Mesenchymal stem cell (in vitro differentiated cells and primary cell): Measurements from ENCODE around the gene NDE1.
A peak's percentile ranks its signal among the peaks of the same experiment; 100 is the strongest.
"Not testable (repeated sequence)": the region's sequence is repeated elsewhere in the genome, so short reads cannot be mapped to it uniquely, and the experiment has no call there.

Source experiments
- DNase-seq: peaks from one replicate; pipeline ENCODE4 v3.0.0-alpha.2; 2013
- H2AFZ ChIP-seq: one replicate; pipeline ENCODE4 v1.6.1; 2013; ENCODE audit warnings: low read depth, mild to moderate bottlenecking, control low read depth, inconsistent platforms, low read length, moderate library complexity
- H2AK5ac ChIP-seq: 2 replicates; pipeline ENCODE4 v1.6.1; 2013; ENCODE audit warnings: low read length, moderate library complexity, mild to moderate bottlenecking, inconsistent platforms; ENCODE audit not compliant: severe bottlenecking
- H2BK120ac ChIP-seq: one replicate; pipeline ENCODE4 v1.6.1; 2013; ENCODE audit warnings: low read depth, mild to moderate bottlenecking, inconsistent platforms, low read length, moderate library complexity
- H2BK12ac ChIP-seq, 2 experiments: one replicate each; pipeline ENCODE4 v1.6.1; 2013; ENCODE audit warnings: inconsistent platforms in 2 of 2, low read length in 2 of 2, mild to moderate bottlenecking in 2 of 2, moderate library complexity in 2 of 2, control low read depth in 1 of 2
- H2BK15ac ChIP-seq: one replicate; pipeline ENCODE4 v1.6.1; 2013; ENCODE audit warnings: mild to moderate bottlenecking, low read depth, inconsistent platforms; ENCODE audit not compliant: poor library complexity, severe bottlenecking
- H2BK5ac ChIP-seq: 2 replicates; pipeline ENCODE4 v1.6.1; 2013; ENCODE audit warnings: low read depth, mild to moderate bottlenecking, low read length, control low read depth, inconsistent platforms; ENCODE audit not compliant: poor library complexity, severe bottlenecking
- H3K14ac ChIP-seq, 2 experiments: one replicate each; pipeline ENCODE4 v1.6.1; 2013; ENCODE audit warnings: inconsistent platforms in 2 of 2, low read length in 2 of 2, control low read depth in 1 of 2, mild to moderate bottlenecking in 1 of 2, moderate library complexity in 1 of 2
- H3K18ac ChIP-seq, 2 experiments: one replicate each; pipeline ENCODE4 v1.6.1; 2013; ENCODE audit warnings: inconsistent platforms in 2 of 2, low read length in 2 of 2, control low read depth in 1 of 2, low read depth in 1 of 2, mild to moderate bottlenecking in 1 of 2
- H3K23ac ChIP-seq, 2 experiments: one replicate each; pipeline ENCODE4 v1.6.1; 2013; ENCODE audit warnings: inconsistent platforms in 2 of 2, low read length in 2 of 2, mild to moderate bottlenecking in 2 of 2, moderate library complexity in 2 of 2, control low read depth in 1 of 2
- H3K27ac ChIP-seq: 2 replicates; pipeline ENCODE4 v1.5.1; 2013; ENCODE audit warnings: mild to moderate bottlenecking, moderate library complexity, low read length, control low read depth, inconsistent platforms; ENCODE audit not compliant: poor library complexity, severe bottlenecking
- H3K27me3 ChIP-seq, 2 experiments: 2 replicates each; pipeline versions ENCODE4 v1.6.1 to v1.7.0; 2013; ENCODE audit warnings: low read length in 2 of 2, mild to moderate bottlenecking in 2 of 2, moderate library complexity in 2 of 2, control low read depth in 1 of 2, inconsistent platforms in 1 of 2; ENCODE audit not compliant: control insufficient read depth in 1 of 2, insufficient read depth in 1 of 2
- H3K36me3 ChIP-seq, 2 experiments: 2 replicates each; pipeline versions ENCODE4 v1.6.1 to v1.7.0; 2013; ENCODE audit warnings: low read length in 2 of 2, control low read depth in 1 of 2, inconsistent platforms in 1 of 2, low read depth in 1 of 2, mild to moderate bottlenecking in 1 of 2; ENCODE audit not compliant: insufficient read depth in 2 of 2, control insufficient read depth in 1 of 2
- H3K4ac ChIP-seq, 2 experiments: one replicate each; pipeline ENCODE4 v1.6.1; 2013; ENCODE audit warnings: inconsistent platforms in 2 of 2, low read length in 2 of 2, mild to moderate bottlenecking in 2 of 2, moderate library complexity in 2 of 2, control low read depth in 1 of 2, low read depth in 1 of 2
- H3K4me1 ChIP-seq: 2 replicates; pipeline ENCODE4 v1.6.1; 2013; ENCODE audit warnings: low read depth, low read length, control low read depth; ENCODE audit not compliant: control insufficient read depth, insufficient read depth
- H3K4me2 ChIP-seq: 2 replicates; pipeline ENCODE4 v1.6.1; 2013; ENCODE audit warnings: low read length, mild to moderate bottlenecking, inconsistent platforms; ENCODE audit not compliant: poor library complexity, severe bottlenecking
- H3K4me3 ChIP-seq, 2 experiments: 2 replicates each; pipeline versions ENCODE4 v1.5.1 to v1.7.0; 2013; ENCODE audit warnings: low read length in 2 of 2, mild to moderate bottlenecking in 2 of 2, control low read depth in 1 of 2, low read depth in 1 of 2; ENCODE audit not compliant: insufficient read depth in 1 of 2
- H3K79me1 ChIP-seq: replicated peaks from 2 replicates; pipeline ENCODE4 v1.6.1; 2013; ENCODE audit warnings: mild to moderate bottlenecking, control low read depth, low read length, inconsistent platforms; ENCODE audit not compliant: poor library complexity, severe bottlenecking
- H3K9ac ChIP-seq: 2 replicates; pipeline ENCODE4 v1.7.0; 2013; ENCODE audit warnings: mild to moderate bottlenecking, low read length, moderate library complexity
- H3K9me3 ChIP-seq: 2 replicates; pipeline ENCODE4 v1.7.0; 2013; ENCODE audit warnings: mild to moderate bottlenecking, low read length; ENCODE audit not compliant: control insufficient read depth
- H4K8ac ChIP-seq: one replicate; pipeline ENCODE4 v1.6.1; 2013; ENCODE audit warnings: inconsistent platforms, mild to moderate bottlenecking, low read length, moderate library complexity
- H4K91ac ChIP-seq: one replicate; pipeline ENCODE4 v1.6.1; 2013; ENCODE audit warnings: mild to moderate bottlenecking, low read length, inconsistent platforms
- WGBS: methylation state at CpG from one replicate; pipeline ENCODE4 v1.1.7; 2013; ENCODE audit warnings: mixed read lengths; 5-methylcytosine and 5-hydroxymethylcytosine counted together

NDE1 gene

DNA sequence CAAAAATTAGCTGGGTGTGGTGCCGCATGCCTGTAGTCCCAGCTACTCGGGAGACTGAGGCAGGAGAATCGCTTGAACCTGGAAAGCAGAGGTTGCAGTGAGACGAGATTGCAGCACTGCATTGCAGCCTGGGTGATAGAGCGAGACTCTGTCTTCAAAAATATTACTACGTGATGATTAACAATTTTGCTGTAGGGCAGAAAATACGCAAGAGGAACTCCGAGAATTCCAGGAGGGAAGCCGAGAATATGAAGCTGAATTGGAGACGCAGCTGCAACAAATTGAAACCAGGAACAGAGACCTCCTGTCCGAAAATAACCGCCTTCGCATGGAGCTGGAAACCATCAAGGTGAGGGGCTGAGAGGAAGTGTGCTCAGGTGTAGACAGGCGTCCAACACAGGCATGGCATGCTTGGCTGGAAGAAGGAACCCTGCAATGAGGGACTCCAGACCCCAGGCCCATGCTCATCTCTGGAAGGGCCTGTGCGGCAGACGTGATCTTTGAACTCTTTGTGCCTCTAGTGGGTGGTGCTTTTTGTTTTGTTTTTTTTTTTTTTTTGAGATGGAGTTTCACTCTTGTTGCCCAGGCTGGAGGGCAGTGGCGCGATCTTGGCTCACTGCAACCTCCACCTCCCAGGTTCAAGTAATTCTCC lies 17.2 kb downstream of the NDE1 start:
- no peak overlapping the region for H2BK12ac ChIP-seq
- no peak overlapping the region for H2BK5ac ChIP-seq
- no peak overlapping the region for H2BK120ac ChIP-seq
- H3K27me3 ChIP-seq: no peaks in the 10 kb centered on the region
- H3K23ac ChIP-seq: no peak overlapping the region
- no peak overlapping the region for H3K18ac ChIP-seq
- 98% methylated on average over 14 of the region's 18 CpGs for WGBS
- H3K27ac ChIP-seq: no peak overlapping the region
- H2AK5ac ChIP-seq: no peak overlapping the region
- peaks cover 55 to 58% of the 10 kb centered on the region in 2 experiments for H3K36me3 ChIP-seq
- H3K14ac ChIP-seq: no peak overlapping the region
- H3K9ac ChIP-seq: no peak overlapping the region
- no peak overlapping the region for H2AFZ ChIP-seq
- H2BK15ac ChIP-seq: no peak overlapping the region
- no peak overlapping the region for H3K4me2 ChIP-seq
- H3K4ac ChIP-seq: no peak overlapping the region
- peak overlapping the region; percentile 11 for H4K91ac ChIP-seq
- no peak overlapping the region for H3K4me3 ChIP-seq
- H3K9me3 ChIP-seq: no peaks in the 10 kb centered on the region
- no peaks in the 10 kb centered on the region for H3K4me1 ChIP-seq
- no peak for DNase-seq
- no peak overlapping the region for H4K8ac ChIP-seq
- H3K79me1 ChIP-seq: peaks cover 38% of the 10 kb centered on the region

DNA sequence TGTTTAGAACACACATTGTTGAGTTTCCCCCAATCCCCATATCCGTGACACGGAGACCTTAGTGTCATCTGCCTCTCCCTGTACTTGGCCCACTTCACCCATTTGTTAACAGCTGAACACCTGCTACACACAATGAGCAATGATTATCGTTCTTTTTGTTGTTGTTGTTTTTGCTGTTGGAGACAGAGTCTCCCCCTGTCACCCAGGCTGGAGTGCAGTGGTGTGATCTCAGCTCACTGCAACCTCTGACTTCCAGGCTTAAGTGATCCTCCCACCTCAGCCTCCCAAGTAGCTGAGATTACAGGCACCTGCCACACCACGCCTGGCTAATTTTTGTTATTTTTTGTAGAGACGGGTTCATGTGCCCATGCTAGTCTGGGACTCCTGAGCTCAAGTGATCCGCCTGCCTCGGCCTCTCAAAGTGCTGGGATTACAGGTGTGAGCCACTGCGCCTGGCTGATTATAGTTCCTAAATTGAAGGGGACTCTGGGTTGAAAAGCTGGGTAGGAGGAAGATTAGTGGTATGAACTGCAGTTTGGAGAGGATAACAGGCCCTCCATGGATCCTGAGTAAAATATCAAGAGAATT lies 21.6 kb downstream of the NDE1 start:
- Histone ChIP-seq H3K4ac (peak overlapping the region in 1 of 2 experiments; percentile 13), H3K27ac (no peak overlapping the region), H3K9me3 (no peaks in the 10 kb centered on the region), H2AK5ac (no peak overlapping the region), H3K9ac (no peak overlapping the region), H2AFZ (no peak overlapping the region), H3K4me3 (no peak overlapping the region), H2BK12ac (peak overlapping the region in 1 of 2 experiments; percentile 11), H3K36me3 (peaks cover 38 to 43% of the 10 kb centered on the region in 2 experiments), H2BK15ac (no peak overlapping the region), H4K8ac (no peak overlapping the region), H3K79me1 (peaks cover 34% of the 10 kb centered on the region), H3K4me1 (peaks cover 7% of the 10 kb centered on the region), H3K18ac (no peak overlapping the region), H3K14ac (no peak overlapping the region), H3K27me3 (no peaks in the 10 kb centered on the region), H4K91ac (no peak overlapping the region), H3K23ac (no peak overlapping the region), H2BK5ac (no peak overlapping the region), H2BK120ac (no peak overlapping the region), H3K4me2 (no peak overlapping the region)
- WGBS: 95% methylated on average over 5 of the region's 8 CpGs
- no peak for DNase-seq

DNA sequence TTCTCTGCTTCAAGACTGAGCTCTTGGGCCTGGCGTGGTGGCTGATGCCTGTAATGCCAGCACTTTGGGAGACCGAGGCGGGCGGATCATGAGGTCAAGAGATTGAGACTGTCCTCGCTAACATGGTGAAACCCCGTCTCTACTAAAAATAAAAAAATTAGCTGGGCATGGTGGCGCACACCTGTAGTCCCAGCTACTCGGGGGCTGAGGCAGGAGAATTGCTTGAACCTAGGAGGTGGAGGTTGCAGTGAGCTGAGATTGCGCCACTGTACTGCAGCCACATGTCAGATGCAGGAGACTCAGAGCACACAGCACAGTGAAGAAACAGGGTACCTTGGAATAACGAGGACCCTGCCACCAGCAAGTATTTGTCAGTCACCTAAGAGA lies 22.1 kb downstream of the NDE1 start:
- not testable (repeated sequence) for H2BK120ac ChIP-seq, H3K9me3 ChIP-seq, H3K27me3 ChIP-seq, DNase-seq, H2BK15ac ChIP-seq, H3K4me1 ChIP-seq, H3K23ac ChIP-seq, H4K91ac ChIP-seq, H3K4me2 ChIP-seq, H4K8ac ChIP-seq, H2AK5ac ChIP-seq, H2BK5ac ChIP-seq, H3K27ac ChIP-seq, H2AFZ ChIP-seq, H3K14ac ChIP-seq
- Histone ChIP-seq H3K4me3 (peak overlapping the region in 1 of 2 experiments; percentile 44), H3K9ac (peak overlapping the region; percentile 90), H3K18ac (peak overlapping the region; percentile 40 to 84), H2BK12ac (peak overlapping the region in 1 of 2 experiments; percentile 77), H3K4ac (peak overlapping the region in 1 of 2 experiments; percentile 76), H3K79me1 (peaks cover 38% of the 10 kb centered on the region), H3K36me3 (peaks cover 33 to 45% of the 10 kb centered on the region in 2 experiments)
- 94% methylated on average over 10 of the region's 10 CpGs for WGBS

DNA sequence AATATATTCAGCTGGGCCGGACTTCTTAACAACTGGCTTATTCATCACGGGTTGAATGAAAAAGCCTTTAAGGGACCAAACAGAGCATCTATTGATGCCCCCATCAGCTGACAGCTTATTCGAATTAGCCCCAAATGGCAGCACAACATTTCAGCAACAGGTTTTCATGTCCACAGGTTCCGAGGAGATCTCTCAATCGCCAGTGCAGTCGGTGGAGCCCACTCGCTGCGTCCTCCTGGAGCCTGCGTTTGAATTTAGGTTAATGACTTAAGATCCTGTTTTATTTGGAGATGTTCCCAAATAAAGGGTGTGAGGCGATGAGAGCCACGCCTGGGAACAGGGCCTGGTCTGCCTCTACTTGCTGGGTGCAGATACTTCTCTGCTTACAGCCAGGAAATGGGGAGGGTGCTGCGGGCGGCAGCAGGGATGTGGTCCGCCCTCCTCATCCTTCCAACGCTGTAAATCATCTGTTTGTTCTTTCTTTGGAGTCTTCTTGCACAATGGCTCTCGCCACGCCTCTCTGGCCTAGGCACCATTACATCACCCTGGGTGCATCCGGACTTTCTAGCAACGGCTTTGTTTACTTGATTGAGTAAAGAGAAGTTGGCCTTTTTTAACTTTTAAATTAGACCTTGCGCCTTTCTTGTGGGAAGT lies 22.6 kb downstream of the NDE1 start:
- peaks cover 7% of the 10 kb centered on the region for H3K4me1 ChIP-seq
- H3K14ac ChIP-seq: no peak overlapping the region
- no peaks in the 10 kb centered on the region for H3K27me3 ChIP-seq
- peaks cover 40% of the 10 kb centered on the region for H3K79me1 ChIP-seq
- peak overlapping the region; percentile 40 to 84 for H3K18ac ChIP-seq
- peaks cover 31 to 43% of the 10 kb centered on the region in 2 experiments for H3K36me3 ChIP-seq
- no peak overlapping the region for H2BK15ac ChIP-seq
- H3K9ac ChIP-seq: peak overlapping the region; percentile 90
- no peaks in the 10 kb centered on the region for H3K9me3 ChIP-seq
- no peak overlapping the region for H2BK5ac ChIP-seq
- H2BK12ac ChIP-seq: peak overlapping the region in 1 of 2 experiments; percentile 77
- no peak overlapping the region for H4K91ac ChIP-seq
- H3K23ac ChIP-seq: no peak overlapping the region
- no peak overlapping the region for H2AK5ac ChIP-seq
- H3K4me3 ChIP-seq: peak overlapping the region in 1 of 2 experiments; percentile 44
- peak overlapping the region; percentile 33 for H4K8ac ChIP-seq
- no peak overlapping the region for H3K4me2 ChIP-seq
- H3K4ac ChIP-seq: peak overlapping the region; percentile 3 to 76
- no peak overlapping the region for H2BK120ac ChIP-seq
- peak; percentile 98 for DNase-seq
- 36% methylated on average over 20 of the region's 20 CpGs for WGBS
- H3K27ac ChIP-seq: peak overlapping the region; percentile 22
- no peak overlapping the region for H2AFZ ChIP-seq
